Transverse colon (tissue), 4 donors: Measurements from ENCODE around the gene ISG20. TPM values are rescaled to one million over a fixed set of nuclear protein-coding genes. Genes with fewer than 3 reads are reported as not detected.
"Not testable (repeated sequence)": the region's sequence is repeated elsewhere in the genome, so short reads cannot be mapped to it uniquely, and the experiment has no call there.

Experiments used
- DNase-seq: peaks from one replicate; pipeline ENCODE4 v3.0.0-alpha.2; 2019
- H3K27ac ChIP-seq, 4 donors: fragments of 200-600 bp; sonication (generic); 2 replicates each; pipeline ENCODE4 v1.5.1; 2016 to 2018; ENCODE audit warnings: inconsistent platforms in 4 of 4
- H3K27me3 ChIP-seq: fragments of 200-600 bp; sonication (generic); 2 replicates; pipeline ENCODE4 v1.5.1; 2017; ENCODE audit warnings: inconsistent platforms
- H3K36me3 ChIP-seq, 4 donors: fragments of 200-600 bp; sonication (generic); 2 replicates each; pipeline ENCODE4 v1.5.1; 2017 to 2019; ENCODE audit warnings: inconsistent platforms in 4 of 4
- H3K4me1 ChIP-seq, 4 donors: fragments of 200-600 bp; sonication (generic); 2 replicates each; pipeline ENCODE4 v1.5.1; 2017 to 2020; ENCODE audit warnings: inconsistent platforms in 4 of 4
- H3K4me3 ChIP-seq, 4 donors: fragments of 200-600 bp; sonication (generic); 1 replicate in 1 of 4; 2 replicates in 3 of 4; pipeline versions ENCODE4 v1.5.1 to v1.6.1; 2017 to 2019; ENCODE audit warnings: inconsistent platforms in 4 of 4
- H3K9me3 ChIP-seq, 2 donors: fragments of 200-600 bp; sonication (generic); 2 replicates each; pipeline ENCODE4 v1.5.1; 2017 to 2019; ENCODE audit warnings: inconsistent platforms in 2 of 2
- CTCF ChIP-seq, 5 experiments: fragments of 200-600 bp in 3 of 5; fragments of 450-650 bp in 2 of 5; sonication (generic) in 3 of 5; IDR thresholded peaks; 1 replicate in 2 of 5; 2 replicates in 3 of 5; pipeline ENCODE4 v1.5.1; 2016 to 2017; ENCODE audit warnings: antibody characterized with exemption in 5 of 5, inconsistent platforms in 3 of 5, mild to moderate bottlenecking in 2 of 5, moderate library complexity in 1 of 5
- EP300 ChIP-seq: sonication (generic); formaldehyde crosslinking; IDR thresholded peaks from one replicate; pipeline ENCODE4 v1.6.1; 2017; ENCODE audit warnings: antibody characterized with exemption, low read depth
- POLR2A ChIP-seq: fragments of 450-650 bp; IDR thresholded peaks from one replicate; pipeline ENCODE4 v1.6.1; 2016; ENCODE audit warnings: antibody characterized with exemption, mild to moderate bottlenecking, moderate library complexity
- POLR2AphosphoS5 ChIP-seq, 3 donors: sonication (generic); formaldehyde crosslinking; IDR thresholded peaks; one replicate each; pipeline ENCODE4 v1.6.1; 2016; ENCODE audit warnings: antibody characterized with exemption in 3 of 3
- WGBS, 2 donors: methylation state at CpG; one replicate each; pipeline ENCODE4 v1.1.5; 2018; ENCODE audit warnings: low coverage in 1 of 2; 5-methylcytosine and 5-hydroxymethylcytosine counted together
- in situ Hi-C, 4 donors: fragments of 200-750 bp; cut with MboI; loops; one replicate each; pipeline versions ENCODE4 v1.15.0 to v1.15.1; 2017; ENCODE audit warnings: low sequenced_read_pairs in 3 of 4, low pct_ligation_motif_present in 1 of 4, low pct_unique_long_range_greater_than_20kb in 1 of 4
- intact Hi-C: fragments of 100-400 bp; cut with DNase I; formaldehyde crosslinking; loops from one replicate; pipeline ENCODE4 v1.15.1; 2023; ENCODE audit warnings: low total_unique reads
- total RNA-seq, 4 donors: library from RNA; depleted of rRNA; stranded (reverse); fragments of >200 nt; gene quantifications; one replicate each; pipeline ENCODE4 v1.1.0, GENCODE V29; 2016

The ISG20 gene
- total RNA-seq, 4 donors from 2014 or later = 18.7 to 51.9 (median 38.6) TPM

GRCh38 chr15:88630141-88630721 is 8.6 kb upstream of the ISG20 start:
- TF ChIP-seq POLR2AphosphoS5 (IDR thresholded peaks at IDR 0.05) (peak in 1 of 3 donors; percentile 14), CTCF (IDR thresholded peaks at IDR 0.05) (no peak), EP300 (no peak)
- intact Hi-C loops = no loop called here
- peak; percentile 77 for DNase-seq

DNA sequence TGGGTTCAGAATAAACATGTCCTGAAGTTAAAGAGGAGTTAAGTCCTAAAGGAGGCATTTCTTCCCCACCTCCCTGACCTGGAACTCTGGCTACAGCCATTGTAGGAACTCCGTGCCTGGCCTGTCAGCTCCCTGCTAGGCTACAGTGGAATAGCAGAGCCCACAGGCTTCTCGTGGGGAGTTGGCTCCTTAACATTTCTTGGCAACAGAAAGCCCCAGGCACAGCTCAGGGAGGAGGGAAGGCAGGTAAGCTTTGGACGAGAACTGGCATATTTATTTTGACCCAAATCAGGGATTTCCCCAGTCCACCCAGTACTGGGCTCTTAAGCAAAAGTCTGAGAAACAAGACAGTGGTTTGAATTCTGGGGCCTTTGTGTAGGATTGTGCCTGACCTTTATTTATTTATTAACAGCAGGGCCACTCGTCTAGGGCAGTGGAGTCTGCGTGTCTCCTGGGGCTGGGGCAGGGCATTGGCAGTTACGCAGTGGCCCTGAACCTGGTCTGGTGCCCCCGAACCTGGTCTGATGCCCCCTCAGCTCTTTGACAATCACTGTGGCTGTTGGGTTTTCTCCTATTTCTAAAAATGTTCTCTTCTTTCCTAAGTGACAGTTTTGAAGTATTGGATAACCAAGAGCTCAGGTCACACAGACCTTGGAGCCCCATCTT is 7.9 kb upstream of the ISG20 start:
- no peak for TF ChIP-seq CTCF (IDR thresholded peaks at IDR 0.05)
- TF ChIP-seq EP300 = no peak
- TF ChIP-seq POLR2A = no peak
- TF ChIP-seq POLR2AphosphoS5 (IDR thresholded peaks at IDR 0.05) = peak in 1 of 3 donors; percentile 2
- WGBS, 2 donors = 86% methylated on average over 7 of the region's 7 CpGs; no CpG with 5 or more reads in 1 of the 2 donors
- H3K9me3 ChIP-seq = no peaks in the 10 kb centered on the region
- peaks cover 7 to 24% (median 15%) of the 10 kb centered on the region in 4 donors for H3K4me1 ChIP-seq
- H3K27me3 ChIP-seq = no peaks in the 10 kb centered on the region
- H3K36me3 ChIP-seq = peaks cover 0 to 7% (median 0%) of the 10 kb centered on the region in 4 donors
- peak overlapping the region; percentile 26 to 63 (median 56) for H3K27ac ChIP-seq
- in situ Hi-C loops = no loop called here
- peak; percentile 3 for DNase-seq
- no peak overlapping the region for H3K4me3 ChIP-seq
- intact Hi-C loops = no loop called here

More at GRCh38 chr15:88630141-88630721, 8.6 kb upstream of the ISG20 start:
- in situ Hi-C loops = no loop called here
- WGBS, 2 donors = 70% methylated on average over 8 of the region's 9 CpGs; no CpG with 5 or more reads in 1 of the 2 donors
- H3K27ac ChIP-seq = peak overlapping the region; percentile 26 to 63 (median 56)
- H3K4me3 ChIP-seq = no peak overlapping the region
- peaks cover 0 to 7% (median 0%) of the 10 kb centered on the region in 4 donors for H3K36me3 ChIP-seq
- H3K9me3 ChIP-seq = no peaks in the 10 kb centered on the region
- H3K27me3 ChIP-seq = no peaks in the 10 kb centered on the region
- peaks cover 7 to 28% (median 16%) of the 10 kb centered on the region in 4 donors for H3K4me1 ChIP-seq

DNA sequence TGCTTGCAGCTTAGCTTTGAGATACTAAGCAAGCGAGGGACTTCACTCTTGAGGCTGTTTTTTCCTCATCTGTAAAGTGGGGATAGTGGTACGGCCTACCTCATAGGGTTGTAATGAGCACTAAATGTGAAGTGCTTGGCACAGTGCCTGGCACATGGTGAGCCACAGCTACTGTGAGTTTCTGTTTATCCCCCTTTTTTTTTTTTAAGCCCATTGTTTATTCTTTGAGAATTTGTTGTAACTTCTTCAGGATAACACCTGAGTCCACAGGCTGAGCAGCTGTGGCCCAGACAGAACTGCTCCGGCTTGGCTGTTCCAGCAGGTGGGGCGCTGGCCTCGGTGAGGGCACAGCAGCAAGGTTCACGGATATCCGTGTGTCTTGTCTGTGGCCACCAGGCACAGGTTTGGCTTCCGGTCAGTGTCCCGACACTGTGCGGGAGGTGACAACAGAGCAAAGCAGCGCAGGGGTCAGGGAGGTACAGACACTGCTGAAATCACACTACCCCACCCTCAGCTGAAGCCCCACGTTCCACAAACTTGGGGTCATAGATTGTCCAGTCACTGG is 7.3 kb upstream of the ISG20 start:
- Histone ChIP-seq H3K27ac (peak overlapping the region; percentile 26 to 63 (median 56)), H3K27me3 (no peaks in the 10 kb centered on the region), H3K36me3 (peaks cover 0 to 7% (median 0%) of the 10 kb centered on the region in 4 donors), H3K4me1 (peaks cover 7 to 28% (median 16%) of the 10 kb centered on the region in 4 donors), H3K9me3 (no peaks in the 10 kb centered on the region), H3K4me3 (no peak overlapping the region)
- intact Hi-C loops = no loop called here
- in situ Hi-C loops = no loop called here
- WGBS, 2 donors = 87 to 100% methylated on average over 1 to 12 of the region's 12 CpGs
- DNase-seq = peak; percentile 9
- TF ChIP-seq CTCF (IDR thresholded peaks at IDR 0.05) = no peak
- no peak for TF ChIP-seq EP300
- no peak for TF ChIP-seq POLR2A
- TF ChIP-seq POLR2AphosphoS5 (IDR thresholded peaks at IDR 0.05) = no peak

DNA sequence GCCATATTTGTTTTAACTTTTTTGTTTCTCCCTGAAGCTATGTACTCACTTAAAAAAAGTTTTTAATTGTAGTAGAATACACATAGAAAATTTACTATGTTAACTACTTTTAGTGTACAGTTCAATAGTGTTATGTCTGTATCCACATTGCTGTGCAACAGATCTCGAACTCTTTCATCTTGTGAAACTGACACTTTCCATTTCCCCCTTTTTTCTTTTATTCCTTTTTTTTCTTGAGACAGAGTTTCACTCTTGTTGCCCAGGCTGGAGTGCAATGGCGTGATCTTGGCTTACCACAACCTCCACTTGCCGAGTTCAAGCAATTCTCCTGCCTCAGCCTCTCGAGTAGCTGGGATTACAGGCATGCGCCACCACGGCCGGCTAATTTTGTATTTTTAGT is 6.0 kb upstream of the ISG20 start:
- Histone ChIP-seq H3K27ac (peak overlapping the region in 1 of 4 donors; percentile 63), H3K4me1 (peaks cover 7 to 31% (median 17%) of the 10 kb centered on the region in 4 donors)
- 81 to 82% methylated on average over 7 of the region's 7 CpGs for WGBS, 2 donors
- H3K9me3 ChIP-seq, intact Hi-C loops, H3K36me3 ChIP-seq, H3K27me3 ChIP-seq, H3K4me3 ChIP-seq, in situ Hi-C loops, DNase-seq: not testable (repeated sequence)
